Stimulated activated CD8-positive, alpha-beta memory T cell treated with anti-CD3 and anti-CD28 coated beads, Interleukin-12 subunit alpha, Interleukin-12 subunit beta, amount 100 ng/mL, for 1 hour (primary cell): Measurements from ENCODE around the gene CRAT.
"Not testable (repeated sequence)": the region's sequence is repeated elsewhere in the genome, so short reads cannot be mapped to it uniquely, and the experiment has no call there.

Experiments used
- DNase-seq: peaks from one replicate; pipeline ENCODE4 v3.0.0-alpha.2; 2020; ENCODE audit warnings: low read depth

Gene CRAT

GRCh38 chr9:129138476-129139232 lies 28.1 kb upstream of the CRAT start:
- no peak for DNase-seq

GRCh38 chr9:129138144-129138462 lies 27.5 kb upstream of the CRAT start:
- DNase-seq: no peak

GRCh38 chr9:129137292-129138143 lies 26.9 kb upstream of the CRAT start:
- DNase-seq: no peak

GRCh38 chr9:129136446-129137035 lies 25.9 kb upstream of the CRAT start:
- DNase-seq: no peak

- no peak for DNase-seq
Measured at GRCh38 chr9:129135476-129135875, 24.9 kb upstream of the CRAT start.

- DNase-seq: no peak
Measured at GRCh38 chr9:129133082-129133481, 22.5 kb upstream of the CRAT start.

- DNase-seq: peak; percentile 77
Measured at GRCh38 chr9:129131300-129132145, 20.9 kb upstream of the CRAT start.

GRCh38 chr9:129130791-129131190 lies 20.2 kb upstream of the CRAT start:
- DNase-seq: no peak

- DNase-seq: not testable (repeated sequence)
Measured at GRCh38 chr9:129130271-129130670, 19.7 kb upstream of the CRAT start.

GRCh38 chr9:129128689-129129088 lies 18.1 kb upstream of the CRAT start:
- no peak for DNase-seq

GRCh38 chr9:129126749-129127618 lies 16.4 kb upstream of the CRAT start:
- no peak for DNase-seq

- DNase-seq: no peak
Measured at GRCh38 chr9:129125478-129125877, 14.9 kb upstream of the CRAT start.

GRCh38 chr9:129124506-129125069 lies 14.0 kb upstream of the CRAT start:
- no peak for DNase-seq

- not testable (repeated sequence) for DNase-seq
Measured at GRCh38 chr9:129122976-129123375, 12.4 kb upstream of the CRAT start.

GRCh38 chr9:129122133-129122532 lies 11.5 kb upstream of the CRAT start:
- no peak for DNase-seq

- DNase-seq: no peak
Measured at GRCh38 chr9:129121483-129121882, 10.9 kb upstream of the CRAT start.

- no peak for DNase-seq
Measured at GRCh38 chr9:129118799-129119198, 8.2 kb upstream of the CRAT start.

- DNase-seq: no peak
Measured at GRCh38 chr9:129113645-129114304, 3.2 kb upstream of the CRAT start.

GRCh38 chr9:129112526-129112925 lies 1.9 kb upstream of the CRAT start:
- not testable (repeated sequence) for DNase-seq

- no peak for DNase-seq
Measured at GRCh38 chr9:129111528-129112151, 1.0 kb upstream of the CRAT start.
